HCT116 (cell line): Measurements from ENCODE around the gene PTGER3. TPM values are rescaled to one million over a fixed set of nuclear protein-coding genes. Genes with fewer than 3 reads are reported as not detected.

Experiments used
- ATAC-seq: fragments of 200-7000 bp; cut with Tn5 transposase; 2 replicates; pipeline ENCODE4 v1.9.1; 2020; ENCODE audit warnings: mild to moderate bottlenecking, moderate library complexity
- BruUV-seq: library from RNA; stranded (reverse); fragments of 400-500 nt; replicated peaks from 2 replicates; lab custom pipeline; 2021; lab: Mats Ljungman, UMichigan
- CTCF ChIA-PET: fragments of 300-600 bp; sonication (Branson Sonifier 250); formaldehyde crosslinking; loops from one replicate; lab custom pipeline; 2021; ENCODE audit warnings: antibody characterized with exemption; lab: Charles Lee
- POLR2A ChIA-PET: fragments of 300-600, 350-600 bp; sonication (Branson Sonifier 250); formaldehyde crosslinking; loops from one replicate; lab custom pipeline; 2021; ENCODE audit warnings: antibody characterized with exemption; lab: Charles Lee
- RAD21 ChIA-PET, 2 experiments: fragments of 300-600 bp; sonication (Branson Sonifier 250); formaldehyde crosslinking; loops; one replicate each; lab custom pipeline; 2023; ENCODE audit warnings: low total read pairs in 2 of 2; ENCODE audit not compliant: uncharacterized antibody in 2 of 2, unreplicated experiment in 2 of 2, low non-redundant PET in 1 of 2; lab: Charles Lee
- DNase-seq: peaks from one replicate; pipeline ENCODE4 v3.0.0-alpha.2; 2010; ENCODE audit warnings: low read depth, low spot score
- H2AFZ ChIP-seq: fragments of 200-600 bp; shearing (Covaris generic), sonication (generic); 2 replicates; pipeline ENCODE4 v1.6.1; 2017; ENCODE audit warnings: low read depth, mixed run types, mixed read lengths, antibody characterized with exemption, low read length; ENCODE audit not compliant: poor library complexity, severe bottlenecking
- H3K27ac ChIP-seq: 2 replicates; pipeline ENCODE4 v1.5.1; 2012; ENCODE audit warnings: low read depth, low read length
- H3K27me3 ChIP-seq: fragments of 200-600 bp; sonication (generic); 2 replicates; pipeline ENCODE4 v1.6.1; 2016; ENCODE audit warnings: mixed run types, low read length, mixed read lengths; ENCODE audit not compliant: insufficient read depth
- H3K36me3 ChIP-seq, 2 experiments: fragments of 200-500 bp in 1 of 2; fragments of 200-600 bp in 1 of 2; sonication (Bioruptor generic) in 1 of 2; sonication (generic) in 1 of 2; 2 replicates each; pipeline versions ENCODE4 v1.5.1 to v1.6.1; 2014 to 2016; ENCODE audit warnings: low read length in 2 of 2, inconsistent platforms in 1 of 2, mixed read lengths in 1 of 2, mixed run types in 1 of 2; ENCODE audit not compliant: insufficient read depth in 2 of 2, control insufficient read depth in 1 of 2
- H3K4me1 ChIP-seq, 2 experiments: fragments of 200-600 bp in 1 of 2; sonication (generic) in 1 of 2; 2 replicates each; pipeline versions ENCODE4 v1.5.1 to v1.6.1; 2012 to 2017; ENCODE audit warnings: low read length in 2 of 2, inconsistent platforms in 1 of 2, mild to moderate bottlenecking in 1 of 2, mixed read lengths in 1 of 2, mixed run types in 1 of 2, moderate library complexity in 1 of 2; ENCODE audit not compliant: insufficient read depth in 2 of 2, control insufficient read depth in 1 of 2
- H3K4me2 ChIP-seq: fragments of 200-600 bp; sonication (generic); 2 replicates; pipeline ENCODE4 v1.6.1; 2017; ENCODE audit warnings: mixed run types, low read length, mixed read lengths
- H3K4me3 ChIP-seq, 2 experiments: fragments of 200-600 bp in 1 of 2; sonication (generic) in 1 of 2; replicated peaks in 1 of 2; 2 replicates each; pipeline ENCODE4 v1.5.1; 2011 to 2016; ENCODE audit warnings: low read length in 2 of 2, control low read depth in 1 of 2, low read depth in 1 of 2, mild to moderate bottlenecking in 1 of 2, mixed read lengths in 1 of 2, mixed run types in 1 of 2
- H3K79me2 ChIP-seq: fragments of 200-600 bp; sonication (generic); 2 replicates; pipeline ENCODE4 v1.6.1; 2017; ENCODE audit warnings: mild to moderate bottlenecking, mixed run types, low read length, moderate library complexity, mixed read lengths; ENCODE audit not compliant: insufficient read depth
- H3K9ac ChIP-seq: fragments of 200-600 bp; sonication (generic); 2 replicates; pipeline ENCODE4 v1.6.1; 2016; ENCODE audit warnings: low read length, mixed read lengths
- H3K9me2 ChIP-seq: fragments of 200-600 bp; sonication (generic), shearing (Covaris generic); 2 replicates; pipeline ENCODE4 v1.6.1; 2017; ENCODE audit warnings: mixed run types, mild to moderate bottlenecking, moderate library complexity; ENCODE audit not compliant: insufficient read depth
- H3K9me3 ChIP-seq, 2 experiments: fragments of 200-500 bp in 1 of 2; fragments of 200-600 bp in 1 of 2; sonication (Bioruptor generic) in 1 of 2; sonication (generic) in 1 of 2; 2 replicates each; pipeline ENCODE4 v1.6.1; 2014 to 2017; ENCODE audit warnings: low read length in 2 of 2, mixed read lengths in 2 of 2, inconsistent platforms in 1 of 2, low read depth in 1 of 2, mild to moderate bottlenecking in 1 of 2, mixed run types in 1 of 2, moderate library complexity in 1 of 2; ENCODE audit not compliant: control insufficient read depth in 1 of 2, insufficient read depth in 1 of 2
- H4K20me1 ChIP-seq: fragments of 200-600 bp; sonication (generic), shearing (Covaris generic); 2 replicates; pipeline ENCODE4 v1.6.1; 2017; ENCODE audit warnings: mixed run types, mild to moderate bottlenecking, moderate library complexity; ENCODE audit not compliant: insufficient read depth
- EGR1 ChIP-seq: IDR thresholded peaks from 2 replicates; pipeline ENCODE4 v1.6.1; 2012; ENCODE audit warnings: low read depth
- ELF1 ChIP-seq: IDR thresholded peaks from 2 replicates; pipeline ENCODE4 v1.6.1; 2012; ENCODE audit warnings: low read depth, borderline replicate concordance
- EZH2phosphoT487 ChIP-seq: fragments of 200-600 bp; IDR thresholded peaks from 2 replicates; pipeline ENCODE4 v1.6.1; 2018; ENCODE audit warnings: antibody characterized with exemption, borderline replicate concordance
- JUND ChIP-seq: IDR thresholded peaks from 2 replicates; pipeline ENCODE4 v1.6.1; 2012
- POLR2A ChIP-seq: IDR thresholded peaks from 2 replicates; pipeline ENCODE4 v1.7.0; 2011; ENCODE audit warnings: borderline replicate concordance; ENCODE audit not compliant: insufficient read depth, insufficient read length; ENCODE audit errors: extremely low read depth
- POLR2AphosphoS5 ChIP-seq: IDR thresholded peaks from 2 replicates; pipeline ENCODE4 v1.6.1; 2011; ENCODE audit warnings: mild to moderate bottlenecking, low read depth, low read length, moderate library complexity
- RAD21 ChIP-seq: IDR thresholded peaks from 2 replicates; pipeline ENCODE4 v1.6.1; 2012; ENCODE audit warnings: low read depth, mild to moderate bottlenecking
- SIN3A ChIP-seq: IDR thresholded peaks from 2 replicates; pipeline ENCODE4 v1.6.1; 2012; ENCODE audit warnings: low read depth
- SP1 ChIP-seq: IDR thresholded peaks from 2 replicates; pipeline ENCODE4 v1.6.1; 2012; ENCODE audit warnings: low read depth
- SRF ChIP-seq: IDR thresholded peaks from 2 replicates; pipeline ENCODE4 v1.6.1; 2012; ENCODE audit warnings: low read depth
- TCF7L2 ChIP-seq: IDR thresholded peaks from 2 replicates; pipeline ENCODE4 v1.7.0; 2011; ENCODE audit warnings: borderline replicate concordance, inconsistent platforms; ENCODE audit not compliant: insufficient read depth, insufficient read length; ENCODE audit errors: extremely low read depth
- ZFX ChIP-seq: fragments of 450-650 bp; IDR thresholded peaks from 2 replicates; pipeline ENCODE4 v1.6.1; 2017
- ZNF274 ChIP-seq: fragments of 200-500 bp; sonication (Bioruptor generic); IDR thresholded peaks from 2 replicates; pipeline ENCODE4 v1.6.1; 2014; ENCODE audit warnings: mild to moderate bottlenecking, low read depth, low read length, inconsistent platforms
- intact Hi-C: fragments of 100-400 bp; cut with micrococcal nuclease; formaldehyde crosslinking; loops from 2 replicates; pipeline ENCODE4 v1.10.0; 2022
- total RNA-seq: library from RNA; stranded (reverse); gene quantifications from one replicate; pipeline ENCODE4 v1.2.1, GENCODE V29; 2021; ENCODE audit not compliant: unreplicated experiment
- TF ChIP-seq, protein P1 (sequence below), 3 experiments: fragments of 200-600 bp in 1 of 3; sonication (generic) in 1 of 3; IDR thresholded peaks in 2 of 3; conservative IDR thresholded peaks in 1 of 3; 2 replicates each; pipeline ENCODE4 v1.5.1; 2012 to 2017; ENCODE audit warnings: low read depth in 2 of 3, low read length in 2 of 3, antibody characterized with exemption in 1 of 3, borderline replicate concordance in 1 of 3, control low read depth in 1 of 3, mild to moderate bottlenecking in 1 of 3, mixed read lengths in 1 of 3, mixed run types in 1 of 3, moderate library complexity in 1 of 3; ENCODE audit not compliant: insufficient read depth in 1 of 3
- TF ChIP-seq, protein P2 (sequence below): IDR thresholded peaks from 2 replicates; pipeline ENCODE4 v1.6.1; 2011; ENCODE audit warnings: mild to moderate bottlenecking, low read length, moderate library complexity; ENCODE audit not compliant: insufficient replicate concordance; ENCODE audit errors: extremely low read depth
- TF ChIP-seq, protein P3 (sequence below): IDR thresholded peaks from 2 replicates; pipeline ENCODE4 v1.6.1; 2012

PTGER3 gene
- total RNA-seq, 1 experiment from 2014 or later, result 0.05 TPM

DNA sequence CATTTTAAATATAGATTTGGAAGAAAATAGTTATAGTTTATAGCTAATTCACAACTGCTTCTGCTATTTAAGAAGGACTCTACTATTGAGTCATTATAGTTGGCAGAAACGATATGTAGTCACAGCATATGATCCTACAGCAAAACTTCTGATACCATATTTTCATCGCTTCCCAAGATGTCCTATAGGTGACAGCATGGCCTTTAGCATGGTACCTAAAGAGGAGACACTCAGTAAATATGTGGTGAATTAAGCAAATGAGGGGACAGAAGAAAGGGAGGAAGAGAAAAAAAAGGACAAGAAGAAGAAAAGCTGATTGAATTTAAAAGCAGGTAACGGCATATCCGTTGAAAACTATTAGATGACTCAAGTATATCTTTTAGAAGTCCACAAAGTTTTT is 77.2 kb downstream of the PTGER3 start:
- H3K27ac ChIP-seq, result no peak overlapping the region
- H3K9me2 ChIP-seq, result no peaks in the 10 kb centered on the region
- BruUV-seq, result no TSS peak
- ChIA-PET CTCF (no interaction called here), POLR2A (no interaction called here), RAD21 (no interaction called here)
- H3K36me3 ChIP-seq, result no peaks in the 10 kb centered on the region
- intact Hi-C loops, result no loop called here
- no peak overlapping the region for H2AFZ ChIP-seq
- H3K79me2 ChIP-seq, result no peaks in the 10 kb centered on the region
- peaks cover 11% of the 10 kb centered on the region for H3K27me3 ChIP-seq
- no peak for TF ChIP-seq ZNF274
- no peak for TF ChIP-seq SRF
- TF ChIP-seq, protein P1, sequence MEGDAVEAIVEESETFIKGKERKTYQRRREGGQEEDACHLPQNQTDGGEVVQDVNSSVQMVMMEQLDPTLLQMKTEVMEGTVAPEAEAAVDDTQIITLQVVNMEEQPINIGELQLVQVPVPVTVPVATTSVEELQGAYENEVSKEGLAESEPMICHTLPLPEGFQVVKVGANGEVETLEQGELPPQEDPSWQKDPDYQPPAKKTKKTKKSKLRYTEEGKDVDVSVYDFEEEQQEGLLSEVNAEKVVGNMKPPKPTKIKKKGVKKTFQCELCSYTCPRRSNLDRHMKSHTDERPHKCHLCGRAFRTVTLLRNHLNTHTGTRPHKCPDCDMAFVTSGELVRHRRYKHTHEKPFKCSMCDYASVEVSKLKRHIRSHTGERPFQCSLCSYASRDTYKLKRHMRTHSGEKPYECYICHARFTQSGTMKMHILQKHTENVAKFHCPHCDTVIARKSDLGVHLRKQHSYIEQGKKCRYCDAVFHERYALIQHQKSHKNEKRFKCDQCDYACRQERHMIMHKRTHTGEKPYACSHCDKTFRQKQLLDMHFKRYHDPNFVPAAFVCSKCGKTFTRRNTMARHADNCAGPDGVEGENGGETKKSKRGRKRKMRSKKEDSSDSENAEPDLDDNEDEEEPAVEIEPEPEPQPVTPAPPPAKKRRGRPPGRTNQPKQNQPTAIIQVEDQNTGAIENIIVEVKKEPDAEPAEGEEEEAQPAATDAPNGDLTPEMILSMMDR (IDR thresholded peaks at IDR 0.05 in 2 of 3, conservative IDR thresholded peaks at IDR 0.05 in 1 of 3; ENCODE audit: borderline replicate concordance in 1 of 3, insufficient read depth in 1 of 3, low read depth in 2 of 3, low read length in 2 of 3), result no peak
- TF ChIP-seq EZH2phosphoT487, result no peak
- TF ChIP-seq, protein P2, sequence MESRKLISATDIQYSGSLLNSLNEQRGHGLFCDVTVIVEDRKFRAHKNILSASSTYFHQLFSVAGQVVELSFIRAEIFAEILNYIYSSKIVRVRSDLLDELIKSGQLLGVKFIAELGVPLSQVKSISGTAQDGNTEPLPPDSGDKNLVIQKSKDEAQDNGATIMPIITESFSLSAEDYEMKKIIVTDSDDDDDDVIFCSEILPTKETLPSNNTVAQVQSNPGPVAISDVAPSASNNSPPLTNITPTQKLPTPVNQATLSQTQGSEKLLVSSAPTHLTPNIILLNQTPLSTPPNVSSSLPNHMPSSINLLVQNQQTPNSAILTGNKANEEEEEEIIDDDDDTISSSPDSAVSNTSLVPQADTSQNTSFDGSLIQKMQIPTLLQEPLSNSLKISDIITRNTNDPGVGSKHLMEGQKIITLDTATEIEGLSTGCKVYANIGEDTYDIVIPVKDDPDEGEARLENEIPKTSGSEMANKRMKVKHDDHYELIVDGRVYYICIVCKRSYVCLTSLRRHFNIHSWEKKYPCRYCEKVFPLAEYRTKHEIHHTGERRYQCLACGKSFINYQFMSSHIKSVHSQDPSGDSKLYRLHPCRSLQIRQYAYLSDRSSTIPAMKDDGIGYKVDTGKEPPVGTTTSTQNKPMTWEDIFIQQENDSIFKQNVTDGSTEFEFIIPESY, result no peak
- no peak for TF ChIP-seq RAD21
- no peak for TF ChIP-seq JUND
- no peak for TF ChIP-seq SP1
- no peak for TF ChIP-seq POLR2AphosphoS5
- no peak for TF ChIP-seq ZFX
- TF ChIP-seq EGR1, result no peak
- no peak for TF ChIP-seq TCF7L2
- TF ChIP-seq, protein P3, sequence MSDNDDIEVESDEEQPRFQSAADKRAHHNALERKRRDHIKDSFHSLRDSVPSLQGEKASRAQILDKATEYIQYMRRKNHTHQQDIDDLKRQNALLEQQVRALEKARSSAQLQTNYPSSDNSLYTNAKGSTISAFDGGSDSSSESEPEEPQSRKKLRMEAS, result no peak
- no peak for TF ChIP-seq ELF1
- TF ChIP-seq SIN3A, result no peak
- no peak for TF ChIP-seq POLR2A
- H3K4me3 ChIP-seq, result no peak overlapping the region
- H4K20me1 ChIP-seq, result no peaks in the 10 kb centered on the region
- DNase-seq (no peak), ATAC-seq (no peak)
- no peaks in the 10 kb centered on the region for H3K4me1 ChIP-seq
- no peak overlapping the region for H3K9ac ChIP-seq
- H3K9me3 ChIP-seq, result no peaks in the 10 kb centered on the region
- H3K4me2 ChIP-seq, result no peak overlapping the region
